ENCODE results near the gene MBL2. TPM values are rescaled to one million over a fixed set of nuclear protein-coding genes. Genes with fewer than 3 reads are reported as not detected.
A peak's percentile ranks its signal among the peaks of the same experiment; 100 is the strongest.

The MBL2 gene
- polyA plus RNA-seq, 1 of the 3 experiments (the other 2 are of a cell fraction) = not detected

- ChIA-PET POLR2A (no interaction called here), CTCF (interaction anchor here (0.6 to 5.6 kb wide), 17 partner anchors 9 to 566 kb away, joined by 3 to 59 read pairs (median 7); partner anchors contain the start of gene DKK1)
- 83% methylated on average over 33 of the region's 42 CpGs for WGBS (ENCODE audit: low lambda C conversion rate)
- H2AFZ ChIP-seq (ENCODE audit: low read depth) = no peak overlapping the region
- no peaks in the 10 kb centered on the region for H3K9me2 ChIP-seq
- no peaks in the 10 kb centered on the region for H3K9me3 ChIP-seq
- no peaks in the 10 kb centered on the region for H3K27me3 ChIP-seq (ENCODE audit: insufficient read depth)
- no peaks in the 10 kb centered on the region for H3K79me2 ChIP-seq (ENCODE audit: insufficient read depth)
- no peak overlapping the region; a peak in 1 of 4 replicates for H3K27ac ChIP-seq (ENCODE audit: low read depth in 2 of 2, low read length in 1 of 2)
- peak; percentile 30 for DNase-seq
- peak overlapping the region in 1 of 2 experiments; percentile 44; a peak in 1 of 4 replicates for H3K4me3 ChIP-seq (ENCODE audit: low read depth in 2 of 2, low read length in 1 of 2)
- no peaks in the 10 kb centered on the region for H4K20me1 ChIP-seq (ENCODE audit: insufficient read depth)
- no peaks in the 10 kb centered on the region for H3F3A ChIP-seq (replicated peaks; ENCODE audit: insufficient read depth)
- H3K36me3 ChIP-seq (replicated peaks in 1 of 2; ENCODE audit: control insufficient read depth in 1 of 2, insufficient read depth in 2 of 2, low read length in 1 of 2) = no peaks in the 10 kb centered on the region
- H3K4me1 ChIP-seq (ENCODE audit: control insufficient read depth in 1 of 2, insufficient read depth in 2 of 2, low read depth in 1 of 2, low read length in 1 of 2) = peaks cover 0 to 2% of the 10 kb centered on the region in 2 experiments; a peak in 1 of 4 replicates
- H3K9ac ChIP-seq = no peak overlapping the region
- H3K4me2 ChIP-seq = no peak overlapping the region
- peak; percentile 59 for TF ChIP-seq CTCF (IDR thresholded peaks at IDR 0.05)
- TF ChIP-seq FOXM1 (IDR thresholded peaks at IDR 0.05; ENCODE audit: low read depth) = no peak
- TF ChIP-seq FOXJ3 (CRISPR knock-in tag; IDR thresholded peaks at IDR 0.05) = no peak
- no peak for TF ChIP-seq EZH2phosphoT487 (IDR thresholded peaks at IDR 0.05; ENCODE audit: borderline replicate concordance, low read depth)
- no peak for TF ChIP-seq NRF1 (IDR thresholded peaks at IDR 0.05; ENCODE audit: low read depth, low read length)
- no peak for TF ChIP-seq TAF1 (IDR thresholded peaks at IDR 0.05; ENCODE audit: borderline replicate concordance, low read depth, low read length)
- TF ChIP-seq NFIC (IDR thresholded peaks at IDR 0.05; ENCODE audit: borderline replicate concordance) = no peak
- TF ChIP-seq IRF3 (IDR thresholded peaks at IDR 0.05; ENCODE audit: low read depth, low read length) = no peak
- no peak for TF ChIP-seq JUND (IDR thresholded peaks at IDR 0.05)
Observed at GRCh38 chr10:52778511-52779392, 6.2 kb upstream of the MBL2 start.

GRCh38 chr10:52777414-52777813 is 4.8 kb upstream of the MBL2 start:
- Histone ChIP-seq H3K36me3 (replicated peaks in 1 of 2; ENCODE audit: control insufficient read depth in 1 of 2, insufficient read depth in 2 of 2, low read length in 1 of 2) (no peaks in the 10 kb centered on the region), H3K79me2 (ENCODE audit: insufficient read depth) (no peaks in the 10 kb centered on the region), H3K9me2 (no peaks in the 10 kb centered on the region), H3K27me3 (ENCODE audit: insufficient read depth) (no peaks in the 10 kb centered on the region), H3K4me2 (no peak overlapping the region), H3K9me3 (no peaks in the 10 kb centered on the region), H2AFZ (ENCODE audit: low read depth) (no peak overlapping the region), H3F3A (replicated peaks; ENCODE audit: insufficient read depth) (no peaks in the 10 kb centered on the region), H3K4me3 (ENCODE audit: low read depth in 2 of 2, low read length in 1 of 2) (no peak overlapping the region), H3K4me1 (ENCODE audit: control insufficient read depth in 1 of 2, insufficient read depth in 2 of 2, low read depth in 1 of 2, low read length in 1 of 2) (peaks cover 0 to 4% of the 10 kb centered on the region in 2 experiments; a peak in 1 of 4 replicates), H4K20me1 (ENCODE audit: insufficient read depth) (no peaks in the 10 kb centered on the region), H3K27ac (ENCODE audit: low read depth in 2 of 2, low read length in 1 of 2) (no peak overlapping the region), H3K9ac (no peak overlapping the region)
- no peak for DNase-seq
- ChIA-PET POLR2A (no interaction called here), CTCF (interaction anchor here (0.8 to 4.3 kb wide), 4 partner anchors 32 to 470 kb away, joined by 3 to 59 read pairs (median 11); no protein-coding TSS in a partner anchor)
- 61% methylated on average over 5 of the region's 5 CpGs for WGBS (ENCODE audit: low lambda C conversion rate)
- TF ChIP-seq USF2 (IDR thresholded peaks at IDR 0.05; ENCODE audit: borderline replicate concordance, low read depth, low read length) = no peak
- TF ChIP-seq POLR2AphosphoS5 (IDR thresholded peaks at IDR 0.05; ENCODE audit: low read depth, low read length) = no peak
- no peak for TF ChIP-seq YY1 (IDR thresholded peaks at IDR 0.05; ENCODE audit: low read depth)
- TF ChIP-seq RCOR1 (IDR thresholded peaks at IDR 0.05; ENCODE audit: low read length) = no peak
- no peak for TF ChIP-seq CTCF (IDR thresholded peaks at IDR 0.05)
- TF ChIP-seq TEAD4 (IDR thresholded peaks at IDR 0.05; ENCODE audit: borderline replicate concordance, insufficient read depth) = no peak
- TF ChIP-seq, protein P1, sequence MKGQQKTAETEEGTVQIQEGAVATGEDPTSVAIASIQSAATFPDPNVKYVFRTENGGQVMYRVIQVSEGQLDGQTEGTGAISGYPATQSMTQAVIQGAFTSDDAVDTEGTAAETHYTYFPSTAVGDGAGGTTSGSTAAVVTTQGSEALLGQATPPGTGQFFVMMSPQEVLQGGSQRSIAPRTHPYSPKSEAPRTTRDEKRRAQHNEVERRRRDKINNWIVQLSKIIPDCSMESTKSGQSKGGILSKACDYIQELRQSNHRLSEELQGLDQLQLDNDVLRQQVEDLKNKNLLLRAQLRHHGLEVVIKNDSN (IDR thresholded peaks at IDR 0.05; ENCODE audit: borderline replicate concordance, low read depth) = no peak
- TF ChIP-seq ZBTB33 (IDR thresholded peaks at IDR 0.05; ENCODE audit: borderline replicate concordance, low read depth) = no peak
- no peak for TF ChIP-seq FOXM1 (IDR thresholded peaks at IDR 0.05; ENCODE audit: low read depth)

Data from SK-N-SH (cell line).